ACC112 (cell line): Measurements from ENCODE around the gene SLC6A17.

Experiments
- H2AFZ ChIP-seq: fragments of 200-600 bp; sonication (generic); one replicate; pipeline ENCODE4 v1.6.0; 2017; ENCODE audit warnings: antibody characterized with exemption, low read length; ENCODE audit not compliant: unreplicated experiment
- H3K27ac ChIP-seq: fragments of 200-600 bp; sonication (generic); 2 replicates; pipeline ENCODE4 v1.5.1; 2014; ENCODE audit warnings: low read depth, mild to moderate bottlenecking, antibody characterized with exemption, low read length, moderate library complexity
- H3K27me3 ChIP-seq: fragments of 200-600 bp; sonication (generic); 2 replicates; pipeline ENCODE4 v1.6.1; 2014; ENCODE audit warnings: mild to moderate bottlenecking, antibody characterized with exemption, low read length, moderate library complexity, mixed read lengths; ENCODE audit not compliant: insufficient read depth
- H3K36me3 ChIP-seq: fragments of 200-600 bp; sonication (generic); 2 replicates; pipeline ENCODE4 v1.6.1; 2016; ENCODE audit warnings: mild to moderate bottlenecking, antibody characterized with exemption, low read length, moderate library complexity, mixed read lengths; ENCODE audit not compliant: insufficient read depth
- H3K4me1 ChIP-seq: fragments of 200-600 bp; sonication (generic); one replicate; pipeline ENCODE4 v1.6.1; 2016; ENCODE audit warnings: low read length, mixed read lengths; ENCODE audit not compliant: insufficient read depth, unreplicated experiment, control insufficient read depth
- H3K4me3 ChIP-seq: fragments of 200-600 bp; sonication (generic); 2 replicates; pipeline ENCODE4 v1.5.1; 2014; ENCODE audit warnings: mild to moderate bottlenecking, low read depth, low read length
- H3K79me2 ChIP-seq: fragments of 200-600 bp; sonication (generic); one replicate; pipeline ENCODE4 v1.6.0; 2016; ENCODE audit warnings: low read length; ENCODE audit not compliant: control insufficient read depth, unreplicated experiment, insufficient read depth

SLC6A17 gene

GRCh38 chr1:110242731-110243130 lies 92.4 kb downstream of the SLC6A17 start:
- H3K27ac ChIP-seq, result no peak overlapping the region
- no peaks in the 10 kb centered on the region for H3K36me3 ChIP-seq
- H3K79me2 ChIP-seq, result no peaks in the 10 kb centered on the region
- no peak overlapping the region for H3K4me3 ChIP-seq
- peaks cover 21% of the 10 kb centered on the region for H3K27me3 ChIP-seq
- peaks cover 4% of the 10 kb centered on the region for H3K4me1 ChIP-seq
- no peak overlapping the region for H2AFZ ChIP-seq

- Histone ChIP-seq H3K79me2 (no peaks in the 10 kb centered on the region), H3K36me3 (no peaks in the 10 kb centered on the region), H3K4me3 (no peak overlapping the region), H2AFZ (no peak overlapping the region), H3K4me1 (peaks cover 4% of the 10 kb centered on the region), H3K27ac (no peak overlapping the region), H3K27me3 (peaks cover 21% of the 10 kb centered on the region)
Observed at GRCh38 chr1:110243146-110243545, 92.9 kb downstream of the SLC6A17 start.

GRCh38 chr1:110243574-110243973 lies 93.3 kb downstream of the SLC6A17 start:
- peaks cover 21% of the 10 kb centered on the region for H3K27me3 ChIP-seq
- peaks cover 4% of the 10 kb centered on the region for H3K4me1 ChIP-seq
- no peaks in the 10 kb centered on the region for H3K79me2 ChIP-seq
- no peaks in the 10 kb centered on the region for H3K36me3 ChIP-seq
- H3K27ac ChIP-seq, result no peak overlapping the region
- H2AFZ ChIP-seq, result no peak overlapping the region
- no peak overlapping the region for H3K4me3 ChIP-seq

GRCh38 chr1:110245876-110246620 lies 95.8 kb downstream of the SLC6A17 start:
- Histone ChIP-seq H3K4me3 (no peak overlapping the region), H3K79me2 (no peaks in the 10 kb centered on the region), H3K27ac (no peak overlapping the region), H3K36me3 (no peaks in the 10 kb centered on the region), H3K4me1 (no peaks in the 10 kb centered on the region), H2AFZ (no peak overlapping the region), H3K27me3 (peaks cover 21% of the 10 kb centered on the region)

- Histone ChIP-seq H3K79me2 (no peaks in the 10 kb centered on the region), H3K4me3 (no peak overlapping the region), H3K36me3 (no peaks in the 10 kb centered on the region), H3K27ac (no peak overlapping the region), H2AFZ (no peak overlapping the region), H3K27me3 (peaks cover 24% of the 10 kb centered on the region), H3K4me1 (no peaks in the 10 kb centered on the region)
Observed at GRCh38 chr1:110248746-110249145, 98.5 kb downstream of the SLC6A17 start.

GRCh38 chr1:110249256-110249655 lies 99.0 kb downstream of the SLC6A17 start:
- no peaks in the 10 kb centered on the region for H3K36me3 ChIP-seq
- H3K4me3 ChIP-seq, result no peak overlapping the region
- no peak overlapping the region for H3K27ac ChIP-seq
- no peaks in the 10 kb centered on the region for H3K79me2 ChIP-seq
- peaks cover 28% of the 10 kb centered on the region for H3K27me3 ChIP-seq
- no peaks in the 10 kb centered on the region for H3K4me1 ChIP-seq
- H2AFZ ChIP-seq, result no peak overlapping the region

- H2AFZ ChIP-seq, result no peak overlapping the region
- H3K4me3 ChIP-seq, result no peak overlapping the region
- no peaks in the 10 kb centered on the region for H3K36me3 ChIP-seq
- no peaks in the 10 kb centered on the region for H3K79me2 ChIP-seq
- no peak overlapping the region for H3K27ac ChIP-seq
- peaks cover 31% of the 10 kb centered on the region for H3K27me3 ChIP-seq
- no peaks in the 10 kb centered on the region for H3K4me1 ChIP-seq
Observed at GRCh38 chr1:110250008-110250407, 99.7 kb downstream of the SLC6A17 start.

GRCh38 chr1:110250749-110251148 lies 100.5 kb downstream of the SLC6A17 start:
- H3K27me3 ChIP-seq, result peaks cover 31% of the 10 kb centered on the region
- no peak overlapping the region for H2AFZ ChIP-seq
- no peaks in the 10 kb centered on the region for H3K79me2 ChIP-seq
- no peaks in the 10 kb centered on the region for H3K36me3 ChIP-seq
- H3K27ac ChIP-seq, result no peak overlapping the region
- H3K4me1 ChIP-seq, result no peaks in the 10 kb centered on the region
- H3K4me3 ChIP-seq, result no peak overlapping the region
